ENCODE results near the gene TEX52. TPM values are rescaled to one million over a fixed set of nuclear protein-coding genes. Genes with fewer than 3 reads are reported as not detected.

Gene TEX52
- total and polyA plus RNA-seq, 2 of the 8 experiments (the other 6 are each of a cell fraction or from before 2014, with no cell fraction given): not detected

DNA sequence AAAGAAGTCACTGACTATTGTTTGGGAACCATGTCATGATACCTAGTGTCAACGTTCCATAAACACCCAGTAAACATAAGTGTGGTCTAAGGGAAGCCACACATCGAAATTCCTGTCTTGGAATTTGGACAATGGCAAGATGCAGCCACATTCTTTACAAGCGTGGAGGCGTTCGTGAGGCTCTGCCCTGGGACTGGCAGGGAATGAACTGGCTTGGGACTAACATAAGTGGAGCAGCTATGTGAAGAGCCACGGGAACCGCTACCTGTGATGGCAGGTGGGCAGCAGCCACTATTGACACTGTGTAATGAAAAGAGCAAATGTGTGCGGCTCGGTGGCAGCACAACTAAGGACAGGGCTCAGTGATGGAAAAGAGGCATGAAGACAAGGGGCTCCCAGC lies 12.1 kb downstream of the TEX52 start (continued):
- TF ChIP-seq, protein P1, sequence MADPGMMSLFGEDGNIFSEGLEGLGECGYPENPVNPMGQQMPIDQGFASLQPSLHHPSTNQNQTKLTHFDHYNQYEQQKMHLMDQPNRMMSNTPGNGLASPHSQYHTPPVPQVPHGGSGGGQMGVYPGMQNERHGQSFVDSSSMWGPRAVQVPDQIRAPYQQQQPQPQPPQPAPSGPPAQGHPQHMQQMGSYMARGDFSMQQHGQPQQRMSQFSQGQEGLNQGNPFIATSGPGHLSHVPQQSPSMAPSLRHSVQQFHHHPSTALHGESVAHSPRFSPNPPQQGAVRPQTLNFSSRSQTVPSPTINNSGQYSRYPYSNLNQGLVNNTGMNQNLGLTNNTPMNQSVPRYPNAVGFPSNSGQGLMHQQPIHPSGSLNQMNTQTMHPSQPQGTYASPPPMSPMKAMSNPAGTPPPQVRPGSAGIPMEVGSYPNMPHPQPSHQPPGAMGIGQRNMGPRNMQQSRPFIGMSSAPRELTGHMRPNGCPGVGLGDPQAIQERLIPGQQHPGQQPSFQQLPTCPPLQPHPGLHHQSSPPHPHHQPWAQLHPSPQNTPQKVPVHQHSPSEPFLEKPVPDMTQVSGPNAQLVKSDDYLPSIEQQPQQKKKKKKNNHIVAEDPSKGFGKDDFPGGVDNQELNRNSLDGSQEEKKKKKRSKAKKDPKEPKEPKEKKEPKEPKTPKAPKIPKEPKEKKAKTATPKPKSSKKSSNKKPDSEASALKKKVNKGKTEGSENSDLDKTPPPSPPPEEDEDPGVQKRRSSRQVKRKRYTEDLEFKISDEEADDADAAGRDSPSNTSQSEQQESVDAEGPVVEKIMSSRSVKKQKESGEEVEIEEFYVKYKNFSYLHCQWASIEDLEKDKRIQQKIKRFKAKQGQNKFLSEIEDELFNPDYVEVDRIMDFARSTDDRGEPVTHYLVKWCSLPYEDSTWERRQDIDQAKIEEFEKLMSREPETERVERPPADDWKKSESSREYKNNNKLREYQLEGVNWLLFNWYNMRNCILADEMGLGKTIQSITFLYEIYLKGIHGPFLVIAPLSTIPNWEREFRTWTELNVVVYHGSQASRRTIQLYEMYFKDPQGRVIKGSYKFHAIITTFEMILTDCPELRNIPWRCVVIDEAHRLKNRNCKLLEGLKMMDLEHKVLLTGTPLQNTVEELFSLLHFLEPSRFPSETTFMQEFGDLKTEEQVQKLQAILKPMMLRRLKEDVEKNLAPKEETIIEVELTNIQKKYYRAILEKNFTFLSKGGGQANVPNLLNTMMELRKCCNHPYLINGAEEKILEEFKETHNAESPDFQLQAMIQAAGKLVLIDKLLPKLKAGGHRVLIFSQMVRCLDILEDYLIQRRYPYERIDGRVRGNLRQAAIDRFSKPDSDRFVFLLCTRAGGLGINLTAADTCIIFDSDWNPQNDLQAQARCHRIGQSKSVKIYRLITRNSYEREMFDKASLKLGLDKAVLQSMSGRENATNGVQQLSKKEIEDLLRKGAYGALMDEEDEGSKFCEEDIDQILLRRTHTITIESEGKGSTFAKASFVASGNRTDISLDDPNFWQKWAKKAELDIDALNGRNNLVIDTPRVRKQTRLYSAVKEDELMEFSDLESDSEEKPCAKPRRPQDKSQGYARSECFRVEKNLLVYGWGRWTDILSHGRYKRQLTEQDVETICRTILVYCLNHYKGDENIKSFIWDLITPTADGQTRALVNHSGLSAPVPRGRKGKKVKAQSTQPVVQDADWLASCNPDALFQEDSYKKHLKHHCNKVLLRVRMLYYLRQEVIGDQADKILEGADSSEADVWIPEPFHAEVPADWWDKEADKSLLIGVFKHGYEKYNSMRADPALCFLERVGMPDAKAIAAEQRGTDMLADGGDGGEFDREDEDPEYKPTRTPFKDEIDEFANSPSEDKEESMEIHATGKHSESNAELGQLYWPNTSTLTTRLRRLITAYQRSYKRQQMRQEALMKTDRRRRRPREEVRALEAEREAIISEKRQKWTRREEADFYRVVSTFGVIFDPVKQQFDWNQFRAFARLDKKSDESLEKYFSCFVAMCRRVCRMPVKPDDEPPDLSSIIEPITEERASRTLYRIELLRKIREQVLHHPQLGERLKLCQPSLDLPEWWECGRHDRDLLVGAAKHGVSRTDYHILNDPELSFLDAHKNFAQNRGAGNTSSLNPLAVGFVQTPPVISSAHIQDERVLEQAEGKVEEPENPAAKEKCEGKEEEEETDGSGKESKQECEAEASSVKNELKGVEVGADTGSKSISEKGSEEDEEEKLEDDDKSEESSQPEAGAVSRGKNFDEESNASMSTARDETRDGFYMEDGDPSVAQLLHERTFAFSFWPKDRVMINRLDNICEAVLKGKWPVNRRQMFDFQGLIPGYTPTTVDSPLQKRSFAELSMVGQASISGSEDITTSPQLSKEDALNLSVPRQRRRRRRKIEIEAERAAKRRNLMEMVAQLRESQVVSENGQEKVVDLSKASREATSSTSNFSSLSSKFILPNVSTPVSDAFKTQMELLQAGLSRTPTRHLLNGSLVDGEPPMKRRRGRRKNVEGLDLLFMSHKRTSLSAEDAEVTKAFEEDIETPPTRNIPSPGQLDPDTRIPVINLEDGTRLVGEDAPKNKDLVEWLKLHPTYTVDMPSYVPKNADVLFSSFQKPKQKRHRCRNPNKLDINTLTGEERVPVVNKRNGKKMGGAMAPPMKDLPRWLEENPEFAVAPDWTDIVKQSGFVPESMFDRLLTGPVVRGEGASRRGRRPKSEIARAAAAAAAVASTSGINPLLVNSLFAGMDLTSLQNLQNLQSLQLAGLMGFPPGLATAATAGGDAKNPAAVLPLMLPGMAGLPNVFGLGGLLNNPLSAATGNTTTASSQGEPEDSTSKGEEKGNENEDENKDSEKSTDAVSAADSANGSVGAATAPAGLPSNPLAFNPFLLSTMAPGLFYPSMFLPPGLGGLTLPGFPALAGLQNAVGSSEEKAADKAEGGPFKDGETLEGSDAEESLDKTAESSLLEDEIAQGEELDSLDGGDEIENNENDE (IDR thresholded peaks at IDR 0.05; ENCODE audit: insufficient replicate concordance, low read length): no peak
- TF ChIP-seq HDAC2 (IDR thresholded peaks at IDR 0.05; ENCODE audit: borderline replicate concordance in 1 of 2, low read depth in 2 of 2, low read length in 2 of 2): no peak
